MG63 (cell line): ENCODE measurements around the gene PPP1R16B. TPM values are rescaled to one million over a fixed set of nuclear protein-coding genes. Genes with fewer than 3 reads are reported as not detected.
A peak's percentile ranks its signal among the peaks of the same experiment; 100 is the strongest.
"Not testable (repeated sequence)": the region's sequence is repeated elsewhere in the genome, so short reads cannot be mapped to it uniquely, and the experiment has no call there.

Experiments
- DNase-seq: peaks from one replicate; pipeline ENCODE4 v3.0.0-alpha.2; 2020
- H3K27me3 ChIP-seq: fragments of 250-450 bp; sonication (Bioruptor Pico); 2 replicates; pipeline ENCODE4 v1.5.1; 2020; ENCODE audit warnings: mild to moderate bottlenecking, moderate library complexity
- H3K36me3 ChIP-seq: fragments of 250-450 bp; sonication (Bioruptor Pico); 2 replicates; pipeline ENCODE4 v1.5.1; 2020; ENCODE audit warnings: mild to moderate bottlenecking, moderate library complexity
- H3K4me3 ChIP-seq: fragments of 250-450 bp; sonication (Bioruptor Pico); 2 replicates; pipeline ENCODE4 v1.5.1; 2020; ENCODE audit warnings: mild to moderate bottlenecking, moderate library complexity
- H3K9me3 ChIP-seq: fragments of 250-450 bp; sonication (Bioruptor Pico); 2 replicates; pipeline ENCODE4 v1.5.1; 2020; ENCODE audit warnings: mild to moderate bottlenecking, moderate library complexity
- total RNA-seq: library from RNA; depleted of rRNA; stranded (reverse); fragments of >200 nt; shearing (Covaris generic); gene quantifications from 2 replicates; pipeline ENCODE4 v1.2.3, GENCODE V29; 2014; ENCODE audit warnings: low replicate concordance

PPP1R16B gene
- total RNA-seq, 1 experiment from 2014 or later = not detected

GRCh38 chr20:38787870-38788269, 17.6 kb upstream of the PPP1R16B start:
- no peaks in the 10 kb centered on the region for H3K9me3 ChIP-seq
- H3K27me3 ChIP-seq = no peaks in the 10 kb centered on the region
- H3K36me3 ChIP-seq = no peaks in the 10 kb centered on the region
- DNase-seq = no peak
- H3K4me3 ChIP-seq = no peak overlapping the region

GRCh38 chr20:38789503-38790199, 15.8 kb upstream of the PPP1R16B start:
- H3K27me3 ChIP-seq = no peaks in the 10 kb centered on the region
- no peaks in the 10 kb centered on the region for H3K9me3 ChIP-seq
- H3K4me3 ChIP-seq = no peak overlapping the region
- peak; percentile 33 for DNase-seq
- no peaks in the 10 kb centered on the region for H3K36me3 ChIP-seq

- DNase-seq = peak; percentile 38
- no peaks in the 10 kb centered on the region for H3K36me3 ChIP-seq
These were observed 15.1 kb upstream of the PPP1R16B start for GRCh38 chr20:38790200-38791053.

GRCh38 chr20:38791291-38791690, 14.2 kb upstream of the PPP1R16B start:
- H3K4me3 ChIP-seq = no peak overlapping the region
- no peaks in the 10 kb centered on the region for H3K36me3 ChIP-seq
- no peak for DNase-seq
- no peaks in the 10 kb centered on the region for H3K27me3 ChIP-seq
- no peaks in the 10 kb centered on the region for H3K9me3 ChIP-seq

More at GRCh38 chr20:38790200-38791053, 15.1 kb upstream of the PPP1R16B start:
- H3K9me3 ChIP-seq = no peaks in the 10 kb centered on the region
- H3K4me3 ChIP-seq = no peak overlapping the region
- H3K27me3 ChIP-seq = no peaks in the 10 kb centered on the region

GRCh38 chr20:38791940-38792339, 13.6 kb upstream of the PPP1R16B start:
- Histone ChIP-seq H3K27me3 (no peaks in the 10 kb centered on the region; the same call in 1 of the 2 replicates), H3K4me3 (no peak overlapping the region), H3K9me3 (no peaks in the 10 kb centered on the region), H3K36me3 (no peaks in the 10 kb centered on the region)
- DNase-seq = no peak

- H3K27me3 ChIP-seq, DNase-seq, H3K4me3 ChIP-seq, H3K9me3 ChIP-seq, H3K36me3 ChIP-seq: not testable (repeated sequence)
These were observed 11.4 kb upstream of the PPP1R16B start for GRCh38 chr20:38794057-38794456.

- no peak for DNase-seq
- Histone ChIP-seq H3K9me3 (no peaks in the 10 kb centered on the region), H3K36me3 (no peaks in the 10 kb centered on the region), H3K27me3 (no peaks in the 10 kb centered on the region; the same call in 1 of the 2 replicates), H3K4me3 (no peak overlapping the region)
These were observed 7.2 kb upstream of the PPP1R16B start for GRCh38 chr20:38798266-38798665.

GRCh38 chr20:38799203-38799602, 6.3 kb upstream of the PPP1R16B start:
- H3K4me3 ChIP-seq = no peak overlapping the region
- DNase-seq = no peak
- no peaks in the 10 kb centered on the region; the same call in 1 of the 2 replicates for H3K27me3 ChIP-seq
- H3K36me3 ChIP-seq = no peaks in the 10 kb centered on the region
- H3K9me3 ChIP-seq = no peaks in the 10 kb centered on the region

- H3K27me3 ChIP-seq = peaks cover 3% of the 10 kb centered on the region; the same call in 1 of the 2 replicates
- H3K9me3 ChIP-seq = no peaks in the 10 kb centered on the region
- no peaks in the 10 kb centered on the region for H3K36me3 ChIP-seq
- DNase-seq = no peak
- H3K4me3 ChIP-seq = no peak overlapping the region
These were observed 4.6 kb upstream of the PPP1R16B start for GRCh38 chr20:38800882-38801281.

- Histone ChIP-seq H3K9me3 (no peaks in the 10 kb centered on the region), H3K27me3 (peaks cover 16% of the 10 kb centered on the region), H3K4me3 (no peak overlapping the region), H3K36me3 (no peaks in the 10 kb centered on the region)
- no peak for DNase-seq
These were observed 1.3 kb upstream of the PPP1R16B start for GRCh38 chr20:38804221-38804620.

- DNase-seq = no peak
- peaks cover 19% of the 10 kb centered on the region for H3K27me3 ChIP-seq
- H3K36me3 ChIP-seq = no peaks in the 10 kb centered on the region
- no peak overlapping the region for H3K4me3 ChIP-seq
- H3K9me3 ChIP-seq = no peaks in the 10 kb centered on the region
These were observed 605 bp upstream of the PPP1R16B start for GRCh38 chr20:38804682-38805501.

- Histone ChIP-seq H3K27me3 (peaks cover 22% of the 10 kb centered on the region), H3K9me3 (no peaks in the 10 kb centered on the region), H3K36me3 (no peaks in the 10 kb centered on the region), H3K4me3 (peak overlapping the region; percentile 40)
- peak; percentile 26 for DNase-seq
These were observed 709 bp downstream of the PPP1R16B start for GRCh38 chr20:38805958-38806854.

GRCh38 chr20:38806855-38807655, 1.6 kb downstream of the PPP1R16B start:
- H3K27me3 ChIP-seq = peaks cover 22% of the 10 kb centered on the region
- H3K4me3 ChIP-seq = no peak overlapping the region
- H3K9me3 ChIP-seq = no peaks in the 10 kb centered on the region
- H3K36me3 ChIP-seq = no peaks in the 10 kb centered on the region
- DNase-seq = no peak

- Histone ChIP-seq H3K9me3 (no peaks in the 10 kb centered on the region), H3K27me3 (peaks cover 30% of the 10 kb centered on the region), H3K36me3 (no peaks in the 10 kb centered on the region), H3K4me3 (no peak overlapping the region)
- no peak for DNase-seq
These were observed 4.4 kb downstream of the PPP1R16B start for GRCh38 chr20:38809942-38810341.

- DNase-seq = no peak
- H3K27me3 ChIP-seq = peaks cover 25% of the 10 kb centered on the region
- H3K9me3 ChIP-seq = no peaks in the 10 kb centered on the region
- H3K4me3 ChIP-seq = no peak overlapping the region
- no peaks in the 10 kb centered on the region for H3K36me3 ChIP-seq
These were observed 5.6 kb downstream of the PPP1R16B start for GRCh38 chr20:38810926-38811630.
